Sigmoid colon (tissue), 7 donors: ENCODE results near the gene CD63. TPM values are rescaled to one million over a fixed set of nuclear protein-coding genes. Genes with fewer than 3 reads are reported as not detected.
A peak's percentile ranks its signal among the peaks of the same experiment; 100 is the strongest.

ENCODE experiments used
- DNase-seq: peaks from one replicate; pipeline ENCODE4 v3.0.0-alpha.2; 2019
- H3K27ac ChIP-seq, 4 donors: fragments of 200-600 bp; sonication (generic); one replicate each; pipeline ENCODE4 v1.5.1; 2016 to 2019; ENCODE audit warnings: mild to moderate bottlenecking in 1 of 4
- H3K27me3 ChIP-seq, 3 donors: fragments of 200-600 bp; sonication (generic); one replicate each; pipeline ENCODE4 v1.5.1; 2019; ENCODE audit warnings: mild to moderate bottlenecking in 1 of 3
- H3K36me3 ChIP-seq, 4 donors: fragments of 200-600 bp; sonication (generic); one replicate each; pipeline ENCODE4 v1.5.1; 2016 to 2019
- H3K4me1 ChIP-seq, 4 donors: fragments of 200-600 bp; sonication (generic); one replicate each; pipeline ENCODE4 v1.5.1; 2017 to 2019
- H3K4me3 ChIP-seq, 4 donors: fragments of 200-600 bp; sonication (generic); one replicate each; pipeline ENCODE4 v1.5.1; 2017 to 2019; ENCODE audit warnings: mild to moderate bottlenecking in 2 of 4, moderate library complexity in 1 of 4
- H3K9me3 ChIP-seq, 4 donors: fragments of 200-600 bp in 3 of 4; sonication (generic) in 3 of 4; one replicate each; pipeline versions ENCODE4 v1.5.1 to v1.6.1; 2013 to 2019
- EP300 ChIP-seq, 4 donors: sonication (generic); formaldehyde crosslinking; IDR thresholded peaks; one replicate each; pipeline ENCODE4 v1.6.1; 2017; ENCODE audit warnings: antibody characterized with exemption in 4 of 4
- POLR2A ChIP-seq, 2 donors: fragments of 450-650 bp; IDR thresholded peaks; one replicate each; pipeline ENCODE4 v1.6.1; 2016; ENCODE audit warnings: antibody characterized with exemption in 2 of 2, mild to moderate bottlenecking in 2 of 2, moderate library complexity in 2 of 2
- POLR2AphosphoS5 ChIP-seq, 4 donors: sonication (generic); formaldehyde crosslinking; IDR thresholded peaks; one replicate each; pipeline ENCODE4 v1.6.1; 2017; ENCODE audit warnings: antibody characterized with exemption in 4 of 4
- WGBS, 2 donors: extraction: QIAGEN DNeasy Blood & Tissue Kit; methylation state at CpG; one replicate each; pipeline ENCODE4 v1.1.7; 2013; 5-methylcytosine and 5-hydroxymethylcytosine counted together
- intact Hi-C: fragments of 100-400 bp; cut with DNase I; formaldehyde crosslinking; loops from one replicate; pipeline ENCODE4 v1.15.1; 2023
- polyA plus RNA-seq, 3 donors: library from polyadenylated mRNA; stranded (reverse); fragments of 200-250 nt; gene quantifications; one replicate each; pipeline ENCODE4 v1.2.3, GENCODE V29; 2013
- total RNA-seq, 4 donors: library from RNA; depleted of rRNA; stranded (reverse); fragments of >200 nt; gene quantifications; one replicate each; pipeline ENCODE4 v1.1.0, GENCODE V29; 2016
- TF ChIP-seq, protein P1 (sequence below), 4 experiments: fragments of 450-650 bp in 3 of 4; fragments of 200-600 bp in 1 of 4; IDR thresholded peaks; one replicate each; pipeline ENCODE4 v1.5.1; 2016 to 2019; ENCODE audit warnings: antibody characterized with exemption in 4 of 4, mild to moderate bottlenecking in 3 of 4, moderate library complexity in 2 of 4
- donor health status: healthy with polysubstance abuse.
- donor health status: Bipolar disorder and iron deficiency.
- donor health status: healthy.

CD63 gene
- total and polyA plus RNA-seq, 7 donors: 450 to 1,058 (median 842) TPM

DNA sequence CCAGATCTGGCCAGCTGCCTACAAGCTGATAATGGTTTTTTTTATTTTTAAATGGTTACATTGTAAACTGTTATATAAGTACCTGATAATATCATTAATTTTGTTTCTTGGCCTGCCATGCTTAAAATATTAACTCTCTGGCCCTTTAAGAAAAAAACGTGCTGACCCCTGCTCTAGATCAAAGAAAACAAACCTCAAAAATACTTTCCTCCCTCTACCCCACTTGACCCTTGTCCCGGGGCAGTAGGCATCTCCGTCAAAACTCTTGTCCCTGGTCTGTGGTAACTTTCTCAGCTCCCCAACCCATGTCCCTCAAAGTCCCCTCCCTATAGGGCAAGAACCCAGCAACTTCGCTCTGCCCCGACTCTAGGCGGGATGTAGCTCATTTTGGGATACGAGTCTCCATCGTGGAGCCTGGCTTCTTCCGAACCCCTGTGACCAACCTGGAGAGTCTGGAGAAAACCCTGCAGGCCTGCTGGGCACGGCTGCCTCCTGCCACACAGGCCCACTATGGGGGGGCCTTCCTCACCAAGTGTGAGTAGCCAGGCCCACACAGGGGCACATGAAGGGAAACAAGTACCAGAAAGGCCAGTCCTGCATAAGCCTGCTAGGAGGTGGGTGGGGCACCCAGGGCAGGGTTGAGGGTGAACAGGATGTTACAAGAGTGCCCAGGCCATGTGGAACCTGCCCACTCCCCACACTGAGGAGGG is 5.1 kb downstream of the CD63 start:
- 52 to 67% methylated on average over 10 of the region's 10 CpGs for WGBS, 2 donors
- peak in 1 of 4 donors; percentile 24 for TF ChIP-seq POLR2AphosphoS5 (IDR thresholded peaks at IDR 0.05)
- TF ChIP-seq POLR2A (IDR thresholded peaks at IDR 0.05): no peak
- peaks cover 19 to 36% (median 23%) of the 10 kb centered on the region in 4 donors for H3K36me3 ChIP-seq
- H3K9me3 ChIP-seq: no peaks in the 10 kb centered on the region
- H3K27ac ChIP-seq: peak overlapping the region; percentile 100
- DNase-seq: peak; percentile 66
- peaks cover 0 to 89% (median 87%) of the 10 kb centered on the region in 4 donors for H3K4me1 ChIP-seq
- no peaks in the 10 kb centered on the region for H3K27me3 ChIP-seq
- intact Hi-C loops: no loop called here
- H3K4me3 ChIP-seq: no peak overlapping the region

DNA sequence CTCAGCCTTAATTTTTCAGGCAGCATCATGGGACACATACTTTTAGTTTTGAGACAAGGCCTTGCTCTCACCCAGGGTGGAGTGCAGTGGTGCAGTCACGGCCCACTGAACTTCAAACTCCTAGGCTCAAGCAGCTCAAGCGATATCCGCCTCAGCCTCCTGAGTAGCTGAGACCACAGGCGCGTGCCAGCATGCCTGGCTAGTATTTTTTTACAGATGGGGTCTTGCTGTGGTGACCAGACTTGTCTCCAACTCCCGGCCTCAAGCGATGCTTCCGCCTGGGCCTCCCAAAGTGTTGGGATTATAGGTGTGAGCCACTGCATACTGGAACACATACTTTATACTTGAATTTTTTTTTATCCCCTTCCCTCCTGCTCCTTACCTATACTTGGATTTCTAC is 5.9 kb downstream of the CD63 start:
- peaks cover 19 to 36% (median 23%) of the 10 kb centered on the region in 4 donors for H3K36me3 ChIP-seq
- intact Hi-C loops: no loop called here
- peak; percentile 66 for DNase-seq
- peak overlapping the region; percentile 100 for H3K27ac ChIP-seq
- no peak overlapping the region for H3K4me3 ChIP-seq
- peaks cover 0 to 96% (median 94%) of the 10 kb centered on the region in 4 donors for H3K4me1 ChIP-seq
- H3K27me3 ChIP-seq: no peaks in the 10 kb centered on the region
- WGBS, 2 donors: 95 to 96% methylated on average over 8 of the region's 8 CpGs
- H3K9me3 ChIP-seq: no peaks in the 10 kb centered on the region
- TF ChIP-seq, protein P1, sequence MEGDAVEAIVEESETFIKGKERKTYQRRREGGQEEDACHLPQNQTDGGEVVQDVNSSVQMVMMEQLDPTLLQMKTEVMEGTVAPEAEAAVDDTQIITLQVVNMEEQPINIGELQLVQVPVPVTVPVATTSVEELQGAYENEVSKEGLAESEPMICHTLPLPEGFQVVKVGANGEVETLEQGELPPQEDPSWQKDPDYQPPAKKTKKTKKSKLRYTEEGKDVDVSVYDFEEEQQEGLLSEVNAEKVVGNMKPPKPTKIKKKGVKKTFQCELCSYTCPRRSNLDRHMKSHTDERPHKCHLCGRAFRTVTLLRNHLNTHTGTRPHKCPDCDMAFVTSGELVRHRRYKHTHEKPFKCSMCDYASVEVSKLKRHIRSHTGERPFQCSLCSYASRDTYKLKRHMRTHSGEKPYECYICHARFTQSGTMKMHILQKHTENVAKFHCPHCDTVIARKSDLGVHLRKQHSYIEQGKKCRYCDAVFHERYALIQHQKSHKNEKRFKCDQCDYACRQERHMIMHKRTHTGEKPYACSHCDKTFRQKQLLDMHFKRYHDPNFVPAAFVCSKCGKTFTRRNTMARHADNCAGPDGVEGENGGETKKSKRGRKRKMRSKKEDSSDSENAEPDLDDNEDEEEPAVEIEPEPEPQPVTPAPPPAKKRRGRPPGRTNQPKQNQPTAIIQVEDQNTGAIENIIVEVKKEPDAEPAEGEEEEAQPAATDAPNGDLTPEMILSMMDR (IDR thresholded peaks at IDR 0.05): no peak
- no peak for TF ChIP-seq POLR2AphosphoS5 (IDR thresholded peaks at IDR 0.05)
- no peak for TF ChIP-seq POLR2A (IDR thresholded peaks at IDR 0.05)
- TF ChIP-seq EP300 (IDR thresholded peaks at IDR 0.05): no peak

DNA sequence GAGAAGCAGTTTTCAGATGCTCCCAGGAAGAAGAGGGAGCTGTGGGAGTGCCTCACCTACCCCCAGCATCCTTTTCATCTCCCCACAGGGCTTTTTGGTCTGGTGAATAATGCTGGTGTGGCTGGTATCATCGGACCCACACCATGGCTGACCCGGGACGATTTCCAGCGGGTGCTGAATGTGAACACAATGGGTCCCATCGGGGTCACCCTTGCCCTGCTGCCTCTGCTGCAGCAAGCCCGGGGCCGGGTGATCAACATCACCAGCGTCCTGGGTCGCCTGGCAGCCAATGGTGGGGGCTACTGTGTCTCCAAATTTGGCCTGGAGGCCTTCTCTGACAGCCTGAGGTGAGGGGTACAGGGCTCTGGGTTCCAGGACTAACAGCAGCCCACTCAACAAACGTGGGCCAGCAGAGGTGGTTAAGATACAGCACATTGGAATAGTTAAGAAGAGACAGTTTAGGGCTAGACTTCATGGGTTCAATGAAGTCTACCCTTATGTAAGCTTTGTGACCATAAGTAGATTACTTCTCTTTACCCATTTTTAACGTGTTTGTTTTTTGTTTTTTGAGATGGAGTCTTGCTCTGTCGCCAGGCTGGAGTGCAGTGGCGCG is 7.1 kb downstream of the CD63 start:
- peak overlapping the region in 3 of 4 donors; percentile 2 to 31 (median 9) for H3K4me3 ChIP-seq

DNA sequence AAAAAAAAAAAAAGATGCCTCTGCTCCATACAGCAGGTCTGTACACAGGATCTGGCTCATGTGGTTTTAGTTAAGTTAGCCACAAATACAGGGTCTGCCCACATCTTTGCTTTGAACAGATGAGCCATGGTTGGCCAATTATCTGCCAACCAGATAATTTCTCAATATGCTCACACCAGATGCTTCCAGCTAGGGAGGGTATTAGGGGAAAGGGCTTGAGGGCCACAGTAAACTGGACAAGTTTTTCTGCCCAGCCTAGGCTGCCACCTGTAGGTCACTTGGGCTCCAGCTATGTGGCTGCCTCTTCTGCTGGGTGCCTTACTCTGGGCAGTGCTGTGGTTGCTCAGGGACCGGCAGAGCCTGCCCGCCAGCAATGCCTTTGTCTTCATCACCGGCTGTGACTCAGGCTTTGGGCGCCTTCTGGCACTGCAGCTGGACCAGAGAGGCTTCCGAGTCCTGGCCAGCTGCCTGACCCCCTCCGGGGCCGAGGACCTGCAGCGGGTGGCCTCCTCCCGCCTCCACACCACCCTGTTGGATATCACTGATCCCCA is 7.8 kb downstream of the CD63 start:
- no peaks in the 10 kb centered on the region for H3K9me3 ChIP-seq
- H3K4me3 ChIP-seq: peak overlapping the region in 3 of 4 donors; percentile 9 to 31 (median 22)
- H3K4me1 ChIP-seq: peaks cover 0 to 91% (median 90%) of the 10 kb centered on the region in 4 donors
- H3K27me3 ChIP-seq: no peaks in the 10 kb centered on the region
- peaks cover 13 to 22% (median 16%) of the 10 kb centered on the region in 4 donors for H3K36me3 ChIP-seq
- TF ChIP-seq EP300 (IDR thresholded peaks at IDR 0.05) (no peak), POLR2AphosphoS5 (IDR thresholded peaks at IDR 0.05) (peak in 3 of 4 donors; percentile 58 to 70 (median 60)), POLR2A (IDR thresholded peaks at IDR 0.05) (no peak)
- TF ChIP-seq, protein P1 (IDR thresholded peaks at IDR 0.05): peak in 3 of 4 experiments; percentile 48 to 64 (median 52)
- intact Hi-C loops: loop anchor here (1.0 kb wide), 1 partner anchor 39 kb away; no protein-coding TSS in a partner anchor
- 18 to 55% methylated on average over 9 of the region's 9 CpGs for WGBS, 2 donors
- DNase-seq: peak; percentile 95
- H3K27ac ChIP-seq: peak overlapping the region; percentile 100

More for the DNA sequence above, 7.1 kb downstream of the CD63 start:
- peak overlapping the region; percentile 100 for H3K27ac ChIP-seq
- peaks cover 14 to 30% (median 20%) of the 10 kb centered on the region in 4 donors for H3K36me3 ChIP-seq
- no peak for DNase-seq
- H3K4me1 ChIP-seq: peaks cover 0 to 96% (median 94%) of the 10 kb centered on the region in 4 donors
- H3K9me3 ChIP-seq: no peaks in the 10 kb centered on the region
- 72 to 82% methylated on average over 14 of the region's 14 CpGs for WGBS, 2 donors
- intact Hi-C loops: loop anchor here (1.0 kb wide), 1 partner anchor 39 kb away; no protein-coding TSS in a partner anchor
- no peaks in the 10 kb centered on the region for H3K27me3 ChIP-seq
- TF ChIP-seq, protein P1 (IDR thresholded peaks at IDR 0.05): no peak
- TF ChIP-seq POLR2A (IDR thresholded peaks at IDR 0.05) (no peak), EP300 (IDR thresholded peaks at IDR 0.05) (no peak)
